ENCODE results near the gene DDN.

Gene DDN

DNA sequence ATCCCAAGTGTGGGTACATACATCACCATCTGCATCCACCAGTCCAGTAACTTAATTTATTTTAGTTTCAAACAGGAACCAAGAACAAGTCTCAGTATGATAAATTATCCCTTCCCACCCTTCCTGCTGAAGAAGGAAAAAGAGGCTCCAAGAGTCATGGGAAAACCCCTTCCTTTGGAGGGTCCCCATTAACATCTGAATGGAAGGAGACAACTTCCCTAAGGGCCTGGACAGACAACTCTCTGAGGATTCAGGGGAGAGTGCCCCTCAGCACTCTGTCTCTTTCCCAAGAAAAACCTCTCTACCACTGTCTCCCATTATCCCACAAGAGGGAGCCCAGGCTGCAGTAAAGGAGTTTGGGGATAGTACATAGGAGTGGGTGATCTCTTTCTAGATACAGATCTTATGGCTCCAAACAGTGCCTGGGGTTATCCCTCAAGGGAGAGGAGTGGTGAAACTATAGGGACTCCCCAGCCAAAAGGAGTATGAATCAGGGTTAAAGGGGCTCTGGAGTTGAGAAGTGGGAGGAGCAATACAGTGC lies 33.8 kb downstream of the DDN start:
- H3K36me3 ChIP-seq (ENCODE audit: insufficient read depth, low read length) = no peaks in the 10 kb centered on the region; the same call in 1 of the 2 replicates
- peaks cover 48% of the 10 kb centered on the region for H3K4me1 ChIP-seq (ENCODE audit: insufficient read depth, low read length)
- no peak overlapping the region for H3K9ac ChIP-seq (ENCODE audit: low read depth, low read length)
- no peaks in the 10 kb centered on the region for H3K9me3 ChIP-seq (ENCODE audit: control insufficient read depth, insufficient read depth, low read length)

- no peaks in the 10 kb centered on the region for H3K9me3 ChIP-seq (ENCODE audit: control insufficient read depth, insufficient read depth, low read length)
- H3K36me3 ChIP-seq (ENCODE audit: insufficient read depth, low read length) = no peaks in the 10 kb centered on the region; the same call in 1 of the 2 replicates
- peaks cover 27% of the 10 kb centered on the region for H3K4me1 ChIP-seq (ENCODE audit: insufficient read depth, low read length)
- H3K9ac ChIP-seq (ENCODE audit: low read depth, low read length) = no peak overlapping the region
Observed at GRCh38 chr12:48961801-48962200, 37.4 kb downstream of the DDN start.

GRCh38 chr12:48961331-48961730 lies 37.8 kb downstream of the DDN start:
- no peaks in the 10 kb centered on the region; the same call in 1 of the 2 replicates for H3K36me3 ChIP-seq (ENCODE audit: insufficient read depth, low read length)

DNA sequence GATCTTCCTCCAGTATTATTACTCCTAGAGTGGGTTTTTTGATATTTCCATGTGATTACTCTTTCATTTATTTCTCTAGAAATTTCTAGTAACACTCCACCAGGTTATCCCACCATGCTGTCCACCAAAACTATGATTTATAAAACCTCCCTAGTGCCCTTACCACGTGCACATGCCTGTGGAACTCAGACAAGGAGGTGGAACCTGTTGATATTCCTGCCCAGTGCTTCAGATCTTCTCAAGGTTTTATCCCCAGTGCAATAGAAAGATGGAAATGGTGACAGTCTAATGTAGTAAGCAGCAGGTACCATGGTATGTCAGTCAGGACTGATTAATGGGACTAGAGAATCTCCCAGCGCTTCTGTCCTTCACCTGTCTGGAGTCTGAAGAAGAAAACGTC lies 38.3 kb downstream of the DDN start:
- H3K4me1 ChIP-seq (ENCODE audit: insufficient read depth, low read length) = peaks cover 20% of the 10 kb centered on the region
- H3K9me3 ChIP-seq (ENCODE audit: control insufficient read depth, insufficient read depth, low read length) = no peaks in the 10 kb centered on the region
- no peak overlapping the region for H3K9ac ChIP-seq (ENCODE audit: low read depth, low read length)
- H3K36me3 ChIP-seq (ENCODE audit: insufficient read depth, low read length) = no peaks in the 10 kb centered on the region; the same call in 1 of the 2 replicates

More at GRCh38 chr12:48961331-48961730, 37.8 kb downstream of the DDN start:
- Histone ChIP-seq H3K9me3 (ENCODE audit: control insufficient read depth, insufficient read depth, low read length) (no peaks in the 10 kb centered on the region), H3K9ac (ENCODE audit: low read depth, low read length) (no peak overlapping the region), H3K4me1 (ENCODE audit: insufficient read depth, low read length) (peaks cover 23% of the 10 kb centered on the region)

GRCh38 chr12:48958049-48958388 lies 41.2 kb downstream of the DDN start:
- H3K9me3 ChIP-seq (ENCODE audit: control insufficient read depth, insufficient read depth, low read length) = no peaks in the 10 kb centered on the region
- peaks cover 13% of the 10 kb centered on the region for H3K4me1 ChIP-seq (ENCODE audit: insufficient read depth, low read length)
- H3K36me3 ChIP-seq (ENCODE audit: insufficient read depth, low read length) = peaks cover 7% of the 10 kb centered on the region
- peak overlapping the region; percentile 95; the same call in 1 of the 2 replicates for H3K9ac ChIP-seq (ENCODE audit: low read depth, low read length)

GRCh38 chr12:48957141-48958048 lies 41.8 kb downstream of the DDN start, which contains the start of gene ARF3:
Gene ARF3, minus strand, starts transcription at chr12:48957487. Its CDS starts 16,392 bp downstream, at chr12:48941095.
- peaks cover 9% of the 10 kb centered on the region for H3K36me3 ChIP-seq (ENCODE audit: insufficient read depth, low read length)
- H3K9me3 ChIP-seq (ENCODE audit: control insufficient read depth, insufficient read depth, low read length) = no peaks in the 10 kb centered on the region
- peaks cover 13% of the 10 kb centered on the region for H3K4me1 ChIP-seq (ENCODE audit: insufficient read depth, low read length)
- peak within 1 kb of the TSS; percentile 95 for H3K9ac ChIP-seq (ENCODE audit: low read depth, low read length)

DNA sequence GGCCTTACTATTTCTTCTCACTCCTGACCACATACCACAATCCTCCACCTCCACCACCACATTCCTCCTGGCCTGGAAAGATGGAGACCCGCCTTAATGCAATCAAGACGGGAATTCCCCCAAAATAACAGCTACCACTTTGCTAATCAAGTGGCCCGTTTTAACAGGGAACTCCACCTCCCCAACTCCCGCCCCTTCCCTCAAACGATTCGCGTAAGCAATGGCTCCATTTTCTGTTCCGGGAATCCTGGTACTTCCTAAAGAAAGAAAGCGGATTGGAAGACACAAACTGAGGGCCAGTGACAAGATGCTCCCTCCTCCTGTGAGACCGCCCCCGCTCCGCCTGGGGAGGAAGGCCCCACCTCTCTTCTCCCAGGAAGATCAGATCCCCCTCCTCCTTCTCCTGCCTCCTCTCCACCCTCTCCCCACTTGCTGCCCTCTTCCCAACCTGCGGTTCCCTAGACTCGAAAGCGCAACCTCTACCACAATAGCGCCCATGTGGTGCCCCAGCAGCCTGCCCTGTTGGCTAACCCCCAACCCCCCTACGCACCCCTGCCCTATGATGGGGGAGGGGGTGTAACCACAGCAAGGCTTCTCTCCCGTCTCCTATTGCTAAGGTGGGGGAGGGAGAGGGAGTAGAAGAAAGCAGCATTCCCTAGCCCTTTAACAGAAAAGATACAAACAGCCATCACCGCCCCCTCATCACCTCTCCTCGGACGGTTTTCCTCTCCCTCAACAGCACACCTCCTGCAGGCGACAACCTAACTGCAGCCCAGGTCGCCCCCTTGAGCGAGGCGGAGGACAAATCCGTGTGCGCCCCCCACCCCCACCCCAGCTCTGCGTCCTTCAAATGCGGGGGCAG lies 42.7 kb downstream of the DDN start:
- no peaks in the 10 kb centered on the region for H3K9me3 ChIP-seq (ENCODE audit: control insufficient read depth, insufficient read depth, low read length)
- H3K36me3 ChIP-seq (ENCODE audit: insufficient read depth, low read length) = peaks cover 13% of the 10 kb centered on the region
- H3K9ac ChIP-seq (ENCODE audit: low read depth, low read length) = peak overlapping the region; percentile 95
- peaks cover 13% of the 10 kb centered on the region for H3K4me1 ChIP-seq (ENCODE audit: insufficient read depth, low read length)

DNA sequence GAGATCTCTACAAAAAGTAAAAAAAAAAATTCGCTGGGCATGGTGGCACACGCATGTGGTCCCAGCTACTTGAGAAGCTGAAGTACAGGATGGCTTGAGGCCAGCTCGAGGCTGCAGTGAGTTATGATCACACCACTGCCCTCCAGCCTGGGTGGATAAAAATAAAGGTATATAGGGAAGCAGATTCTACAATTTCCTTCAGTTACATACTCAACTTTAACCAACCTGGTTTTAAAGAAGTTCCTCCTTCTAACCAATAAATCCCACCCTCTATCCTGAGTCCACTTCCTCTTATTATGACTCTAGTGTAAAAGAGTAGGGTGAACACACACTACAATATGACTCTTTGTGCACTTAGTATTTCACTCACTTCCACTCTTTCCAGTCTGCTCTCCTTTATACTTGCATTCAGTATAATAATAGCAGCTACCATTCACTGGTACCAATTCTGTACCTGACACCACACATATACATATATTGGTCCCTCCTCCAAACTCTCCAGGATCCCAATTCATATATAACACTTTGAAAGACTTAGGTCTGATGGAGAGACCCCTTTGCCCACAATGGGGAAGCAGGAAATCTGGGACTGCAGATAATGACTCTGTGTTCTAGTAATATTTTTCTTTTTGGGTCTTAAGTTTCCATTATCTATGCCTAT lies 44.2 kb downstream of the DDN start:
- H3K4me1 ChIP-seq (ENCODE audit: insufficient read depth, low read length) = peaks cover 8% of the 10 kb centered on the region
- H3K9ac ChIP-seq (ENCODE audit: low read depth, low read length) = 0 out of 2 replicates have a peak overlapping the region, but pooled peaks have one; percentile 95
- no peaks in the 10 kb centered on the region for H3K9me3 ChIP-seq (ENCODE audit: control insufficient read depth, insufficient read depth, low read length)
- peaks cover 13% of the 10 kb centered on the region for H3K36me3 ChIP-seq (ENCODE audit: insufficient read depth, low read length)

DNA sequence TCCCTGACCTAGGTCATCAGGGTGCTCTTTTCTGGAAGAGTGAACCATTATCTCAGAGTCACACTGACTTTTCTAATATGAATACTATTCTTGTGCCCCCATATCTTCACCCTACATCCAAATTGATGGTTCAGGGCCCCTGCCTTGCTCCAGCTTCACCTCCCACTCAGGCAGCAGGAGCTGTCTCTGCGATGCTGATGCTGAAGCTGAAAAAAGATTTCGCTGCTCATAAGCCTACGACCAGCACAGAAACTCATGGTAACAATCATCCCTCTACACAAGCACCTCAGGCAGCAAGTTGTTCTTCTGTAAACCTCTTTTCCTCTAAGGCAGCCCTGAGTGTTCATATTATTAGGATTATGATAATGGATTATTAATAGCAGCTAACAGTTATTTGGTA lies 45.1 kb downstream of the DDN start:
- Histone ChIP-seq H3K9me3 (ENCODE audit: control insufficient read depth, insufficient read depth, low read length) (no peaks in the 10 kb centered on the region), H3K36me3 (ENCODE audit: insufficient read depth, low read length) (peaks cover 13% of the 10 kb centered on the region), H3K4me1 (ENCODE audit: insufficient read depth, low read length) (peaks cover 8% of the 10 kb centered on the region), H3K9ac (ENCODE audit: low read depth, low read length) (no peak overlapping the region)

DNA sequence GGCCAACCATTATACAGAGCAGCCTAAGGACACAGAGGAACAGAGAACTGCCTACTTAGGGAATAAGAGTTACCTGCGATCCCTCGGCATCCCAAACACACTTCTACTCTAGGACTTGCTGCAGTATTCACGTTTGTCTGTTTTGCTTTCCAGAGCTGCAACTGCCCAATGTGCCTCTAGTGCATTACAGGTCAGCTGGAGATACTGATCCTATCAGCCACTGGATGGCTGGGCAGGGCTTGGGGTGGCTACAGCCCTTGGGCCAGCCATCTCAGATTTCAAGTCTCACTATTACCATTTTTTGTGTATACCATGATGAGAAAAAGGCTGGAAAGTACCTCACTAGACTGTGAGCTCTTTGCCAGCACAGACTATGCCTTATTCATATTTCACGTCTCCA lies 46.5 kb downstream of the DDN start:
- Histone ChIP-seq H3K9me3 (ENCODE audit: control insufficient read depth, insufficient read depth, low read length) (no peaks in the 10 kb centered on the region), H3K9ac (ENCODE audit: low read depth, low read length) (no peak overlapping the region), H3K4me1 (ENCODE audit: insufficient read depth, low read length) (peaks cover 8% of the 10 kb centered on the region), H3K36me3 (ENCODE audit: insufficient read depth, low read length) (peaks cover 13% of the 10 kb centered on the region)

GRCh38 chr12:48947727-48948126 lies 51.4 kb downstream of the DDN start:
- H3K4me1 ChIP-seq (ENCODE audit: insufficient read depth, low read length) = no peaks in the 10 kb centered on the region
- H3K9me3 ChIP-seq (ENCODE audit: control insufficient read depth, insufficient read depth, low read length) = no peaks in the 10 kb centered on the region
- H3K36me3 ChIP-seq (ENCODE audit: insufficient read depth, low read length) = peaks cover 7% of the 10 kb centered on the region
- H3K9ac ChIP-seq (ENCODE audit: low read depth, low read length) = no peak overlapping the region

DNA sequence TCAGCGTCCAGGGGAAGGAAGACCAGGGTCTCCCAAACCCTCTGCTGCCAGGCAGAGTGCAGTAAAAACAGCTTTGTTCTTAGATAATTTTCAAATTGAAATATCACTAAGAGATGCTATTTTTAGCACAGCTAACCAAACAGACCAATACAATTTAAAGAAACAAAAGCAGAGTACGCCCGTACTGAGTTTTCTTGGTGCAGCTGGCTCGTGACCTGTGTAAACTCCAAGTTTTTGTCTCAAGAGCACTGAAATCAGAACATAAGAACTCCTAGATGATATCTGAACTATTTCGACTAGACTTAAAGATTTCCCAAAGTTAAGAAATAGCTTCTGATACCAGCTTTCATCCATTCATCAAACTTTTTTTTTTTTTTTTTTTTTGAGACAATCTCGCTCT lies 52.2 kb downstream of the DDN start:
- H3K9me3 ChIP-seq (ENCODE audit: control insufficient read depth, insufficient read depth, low read length) = no peaks in the 10 kb centered on the region
- no peak overlapping the region for H3K9ac ChIP-seq (ENCODE audit: low read depth, low read length)
- H3K36me3 ChIP-seq (ENCODE audit: insufficient read depth, low read length) = peaks cover 3% of the 10 kb centered on the region; the same call in 1 of the 2 replicates
- no peaks in the 10 kb centered on the region for H3K4me1 ChIP-seq (ENCODE audit: insufficient read depth, low read length)

GRCh38 chr12:48946205-48946604 lies 53.0 kb downstream of the DDN start:
- H3K36me3 ChIP-seq (ENCODE audit: insufficient read depth, low read length) = peaks cover 4% of the 10 kb centered on the region; the same call in 1 of the 2 replicates
- H3K4me1 ChIP-seq (ENCODE audit: insufficient read depth, low read length) = no peaks in the 10 kb centered on the region
- no peaks in the 10 kb centered on the region for H3K9me3 ChIP-seq (ENCODE audit: control insufficient read depth, insufficient read depth, low read length)
- H3K9ac ChIP-seq (ENCODE audit: low read depth, low read length) = no peak overlapping the region

All from ES-I3 (cell line).